SK-N-SH treated with all-trans-retinoic acid at 6 μM for 48 hours (cell line): ENCODE data around the gene BMF.
"Not testable (repeated sequence)": the region's sequence is repeated elsewhere in the genome, so short reads cannot be mapped to it uniquely, and the experiment has no call there.

Experiments used
- ATAC-seq: fragments of 200-7000 bp; cut with Tn5 transposase; 3 replicates; pipeline ENCODE4 v1.9.1; 2020; ENCODE audit warnings: mild to moderate bottlenecking, moderate library complexity
- ARNTL ChIP-seq: fragments of 450-650 bp; formaldehyde crosslinking; IDR thresholded peaks from 2 replicates; pipeline ENCODE4 v1.5.0; 2020; ENCODE audit warnings: low read depth, mild to moderate bottlenecking, moderate library complexity, borderline replicate concordance
- BACH2 ChIP-seq: fragments of 250-450 bp; sonication (Bioruptor Pico); IDR thresholded peaks from 2 replicates; pipeline ENCODE4 v1.9.0; 2021; ENCODE audit warnings: mild to moderate bottlenecking, borderline replicate concordance
- CREB5 ChIP-seq: fragments of 250-450 bp; sonication (Bioruptor Pico); IDR thresholded peaks from 2 replicates; pipeline ENCODE4 v1.5.1; 2020; ENCODE audit warnings: low read depth, mild to moderate bottlenecking, moderate library complexity
- CSDC2 ChIP-seq: fragments of 250-450 bp; sonication (Bioruptor Pico); IDR thresholded peaks from 2 replicates; pipeline ENCODE4 v1.5.0; 2020; ENCODE audit warnings: mild to moderate bottlenecking, moderate library complexity
- ESRRG ChIP-seq: fragments of 250-450 bp; sonication (Bioruptor Pico); IDR thresholded peaks from 2 replicates; pipeline ENCODE4 v1.6.1; 2021; ENCODE audit warnings: mild to moderate bottlenecking
- GLIS3 ChIP-seq: fragments of 250-450 bp; sonication (Bioruptor Pico); IDR thresholded peaks from 2 replicates; pipeline ENCODE4 v1.5.0; 2020; ENCODE audit warnings: mild to moderate bottlenecking, moderate library complexity
- ISL1 ChIP-seq: fragments of 250-450 bp; sonication (Bioruptor Pico); IDR thresholded peaks from 2 replicates; pipeline ENCODE4 v2.1.2; 2022; ENCODE audit warnings: mild to moderate bottlenecking, moderate library complexity
- OSR1 ChIP-seq: fragments of 250-450 bp; sonication (Bioruptor Pico); IDR thresholded peaks from 2 replicates; pipeline ENCODE4 v1.8.0; 2022; ENCODE audit warnings: moderate library complexity, mild to moderate bottlenecking, inconsistent platforms
- PPARA ChIP-seq: fragments of 250-450 bp; sonication (Bioruptor Pico); IDR thresholded peaks from 2 replicates; pipeline ENCODE4 v1.5.0; 2020; ENCODE audit warnings: mild to moderate bottlenecking, borderline replicate concordance
- RARB ChIP-seq: fragments of 250-450 bp; sonication (Bioruptor Pico); IDR thresholded peaks from 2 replicates; pipeline ENCODE4 v1.8.0; 2021; ENCODE audit warnings: mild to moderate bottlenecking, moderate library complexity
- SNAI2 ChIP-seq: fragments of 250-450 bp; sonication (Bioruptor Pico); IDR thresholded peaks from 2 replicates; pipeline ENCODE4 v1.5.0; 2020; ENCODE audit warnings: mild to moderate bottlenecking, moderate library complexity
- TCF4 ChIP-seq: fragments of 250-450 bp; sonication (Bioruptor Pico); IDR thresholded peaks from 2 replicates; pipeline ENCODE4 v1.8.0; 2021; ENCODE audit warnings: mild to moderate bottlenecking, moderate library complexity, borderline replicate concordance
- TOX ChIP-seq: fragments of 250-450 bp; sonication (Bioruptor Pico); IDR thresholded peaks from 2 replicates; pipeline ENCODE4 v1.8.0; 2021; ENCODE audit warnings: mild to moderate bottlenecking, moderate library complexity, borderline replicate concordance
- ZC3H10 ChIP-seq: fragments of 250-450 bp; sonication (Bioruptor Pico); IDR thresholded peaks from 2 replicates; pipeline ENCODE4 v1.5.1; 2021; ENCODE audit warnings: mild to moderate bottlenecking, moderate library complexity
- ZNF565 ChIP-seq: fragments of 450-650 bp; formaldehyde crosslinking; conservative IDR thresholded peaks from 2 replicates; pipeline ENCODE4 v1.5.0; 2020; ENCODE audit warnings: low read depth, mild to moderate bottlenecking, moderate library complexity
- ZNF8 ChIP-seq: fragments of 450-650 bp; formaldehyde crosslinking; IDR thresholded peaks from 2 replicates; pipeline ENCODE4 v1.5.0; 2020; ENCODE audit warnings: mild to moderate bottlenecking, moderate library complexity
- TF ChIP-seq, protein P1 (sequence below): fragments of 250-450 bp; sonication (Bioruptor Pico); IDR thresholded peaks from 2 replicates; pipeline ENCODE4 v1.8.0; 2020; ENCODE audit warnings: mild to moderate bottlenecking, moderate library complexity, borderline replicate concordance
- TF ChIP-seq, protein P2 (sequence below): fragments of 250-450 bp; sonication (Bioruptor Pico); IDR thresholded peaks from 2 replicates; pipeline ENCODE4 v1.5.0; 2020; ENCODE audit warnings: mild to moderate bottlenecking, moderate library complexity
- TF ChIP-seq, protein P3 (sequence below): fragments of 250-450 bp; sonication (Bioruptor Pico); IDR thresholded peaks from 2 replicates; pipeline ENCODE4 v1.5.1; 2021; ENCODE audit warnings: mild to moderate bottlenecking, moderate library complexity

Gene BMF

DNA sequence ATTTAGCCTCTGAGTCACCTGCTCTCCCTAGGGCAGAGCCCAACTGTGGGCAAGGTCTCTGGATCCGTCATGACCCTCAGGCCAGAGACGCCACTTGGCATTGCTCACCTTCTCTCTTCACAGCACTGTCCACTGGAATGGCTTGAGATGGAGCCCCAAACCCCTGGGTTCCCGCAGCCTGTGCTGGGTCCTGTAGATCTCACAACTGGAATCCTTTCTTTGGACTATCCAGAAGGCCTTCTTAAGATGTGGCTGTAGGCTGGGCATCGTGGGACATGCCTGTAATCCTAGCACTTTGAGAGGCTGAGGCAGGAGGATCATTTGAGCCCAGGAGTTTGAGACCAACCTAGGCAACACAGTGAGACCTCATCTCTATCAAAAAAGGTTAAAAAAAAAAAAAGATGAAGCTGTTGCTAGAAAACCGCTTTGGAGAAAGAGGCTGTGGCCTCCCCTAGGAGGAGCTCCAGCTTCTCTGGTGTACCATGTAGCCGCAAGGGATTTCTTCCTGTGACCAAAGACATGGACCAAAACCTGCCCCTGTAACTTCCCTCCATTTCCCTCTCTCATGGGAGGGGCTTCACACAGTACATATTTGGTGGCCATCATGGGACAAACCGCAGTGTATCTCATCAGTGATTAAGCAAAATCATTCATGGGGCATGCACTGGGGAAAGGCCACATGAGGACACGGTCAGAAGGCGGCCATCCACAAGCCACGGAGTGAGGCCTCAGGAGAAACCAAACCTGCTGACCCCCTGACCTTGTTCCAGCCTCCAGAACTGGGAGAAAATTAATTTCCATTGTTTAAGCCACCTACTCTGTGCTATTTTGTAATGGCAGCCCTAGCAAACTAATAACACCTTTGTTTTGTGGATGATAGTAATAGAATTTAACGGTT lies 28.9 kb upstream of the BMF start:
- TF ChIP-seq CSDC2 (CRISPR knock-in tag): no peak

GRCh38 chr15:40136470-40137302 lies 28.0 kb upstream of the BMF start:
- ATAC-seq: no peak; the same call in 2 of the 3 replicates
- TF ChIP-seq PPARA (CRISPR knock-in tag) (no peak), CSDC2 (CRISPR knock-in tag) (no peak), RARB (no peak), GLIS3 (CRISPR knock-in tag) (no peak), OSR1 (no peak), ZC3H10 (CRISPR knock-in tag) (no peak), ZNF565 (CRISPR knock-in tag) (no peak), ESRRG (CRISPR knock-in tag) (no peak), BACH2 (CRISPR knock-in tag) (no peak), ARNTL (CRISPR knock-in tag) (no peak)
- TF ChIP-seq, protein P1, sequence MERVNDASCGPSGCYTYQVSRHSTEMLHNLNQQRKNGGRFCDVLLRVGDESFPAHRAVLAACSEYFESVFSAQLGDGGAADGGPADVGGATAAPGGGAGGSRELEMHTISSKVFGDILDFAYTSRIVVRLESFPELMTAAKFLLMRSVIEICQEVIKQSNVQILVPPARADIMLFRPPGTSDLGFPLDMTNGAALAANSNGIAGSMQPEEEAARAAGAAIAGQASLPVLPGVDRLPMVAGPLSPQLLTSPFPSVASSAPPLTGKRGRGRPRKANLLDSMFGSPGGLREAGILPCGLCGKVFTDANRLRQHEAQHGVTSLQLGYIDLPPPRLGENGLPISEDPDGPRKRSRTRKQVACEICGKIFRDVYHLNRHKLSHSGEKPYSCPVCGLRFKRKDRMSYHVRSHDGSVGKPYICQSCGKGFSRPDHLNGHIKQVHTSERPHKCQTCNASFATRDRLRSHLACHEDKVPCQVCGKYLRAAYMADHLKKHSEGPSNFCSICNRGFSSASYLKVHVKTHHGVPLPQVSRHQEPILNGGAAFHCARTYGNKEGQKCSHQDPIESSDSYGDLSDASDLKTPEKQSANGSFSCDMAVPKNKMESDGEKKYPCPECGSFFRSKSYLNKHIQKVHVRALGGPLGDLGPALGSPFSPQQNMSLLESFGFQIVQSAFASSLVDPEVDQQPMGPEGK (CRISPR knock-in tag): no peak
- TF ChIP-seq, protein P2, sequence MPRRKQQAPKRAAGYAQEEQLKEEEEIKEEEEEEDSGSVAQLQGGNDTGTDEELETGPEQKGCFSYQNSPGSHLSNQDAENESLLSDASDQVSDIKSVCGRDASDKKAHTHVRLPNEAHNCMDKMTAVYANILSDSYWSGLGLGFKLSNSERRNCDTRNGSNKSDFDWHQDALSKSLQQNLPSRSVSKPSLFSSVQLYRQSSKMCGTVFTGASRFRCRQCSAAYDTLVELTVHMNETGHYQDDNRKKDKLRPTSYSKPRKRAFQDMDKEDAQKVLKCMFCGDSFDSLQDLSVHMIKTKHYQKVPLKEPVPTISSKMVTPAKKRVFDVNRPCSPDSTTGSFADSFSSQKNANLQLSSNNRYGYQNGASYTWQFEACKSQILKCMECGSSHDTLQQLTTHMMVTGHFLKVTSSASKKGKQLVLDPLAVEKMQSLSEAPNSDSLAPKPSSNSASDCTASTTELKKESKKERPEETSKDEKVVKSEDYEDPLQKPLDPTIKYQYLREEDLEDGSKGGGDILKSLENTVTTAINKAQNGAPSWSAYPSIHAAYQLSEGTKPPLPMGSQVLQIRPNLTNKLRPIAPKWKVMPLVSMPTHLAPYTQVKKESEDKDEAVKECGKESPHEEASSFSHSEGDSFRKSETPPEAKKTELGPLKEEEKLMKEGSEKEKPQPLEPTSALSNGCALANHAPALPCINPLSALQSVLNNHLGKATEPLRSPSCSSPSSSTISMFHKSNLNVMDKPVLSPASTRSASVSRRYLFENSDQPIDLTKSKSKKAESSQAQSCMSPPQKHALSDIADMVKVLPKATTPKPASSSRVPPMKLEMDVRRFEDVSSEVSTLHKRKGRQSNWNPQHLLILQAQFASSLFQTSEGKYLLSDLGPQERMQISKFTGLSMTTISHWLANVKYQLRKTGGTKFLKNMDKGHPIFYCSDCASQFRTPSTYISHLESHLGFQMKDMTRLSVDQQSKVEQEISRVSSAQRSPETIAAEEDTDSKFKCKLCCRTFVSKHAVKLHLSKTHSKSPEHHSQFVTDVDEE (CRISPR knock-in tag): no peak
- TF ChIP-seq, all 23 proteins: peak for 0

More for the DNA sequence above, 28.9 kb upstream of the BMF start:
- ATAC-seq: no peak; the same call in 2 of the 3 replicates

DNA sequence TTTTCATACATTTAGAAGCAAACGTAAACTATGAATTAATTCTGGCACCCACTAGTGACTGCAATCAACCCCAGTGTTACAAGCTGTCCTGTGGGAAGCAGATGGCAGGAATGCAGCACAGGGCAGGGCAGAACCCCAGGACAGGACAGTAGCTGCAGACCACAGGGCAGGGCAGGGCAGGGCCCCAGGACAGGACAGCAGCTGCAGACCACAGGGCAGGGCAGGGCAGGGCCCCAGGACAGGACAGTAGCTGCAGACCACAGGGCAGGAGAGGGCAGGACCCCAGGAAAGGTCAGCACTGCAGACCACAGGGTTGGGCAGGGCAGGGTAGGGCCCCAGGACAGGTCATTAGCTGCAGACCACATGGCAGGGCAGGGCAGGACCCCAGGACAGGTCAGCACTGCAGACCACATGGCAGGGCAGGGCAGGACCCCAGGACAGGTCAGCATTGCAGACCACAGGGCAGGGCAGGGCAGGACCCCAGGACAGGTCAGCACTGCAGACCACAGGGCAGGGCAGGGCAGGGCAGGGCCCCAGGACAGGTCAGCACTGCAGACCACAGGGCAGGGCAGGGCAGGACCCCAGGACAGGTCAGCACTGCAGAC lies 27.3 kb upstream of the BMF start:
- ATAC-seq: not testable (repeated sequence)

- ATAC-seq: no peak
- TF ChIP-seq CREB5 (CRISPR knock-in tag) (no peak), ZNF565 (CRISPR knock-in tag) (no peak), SNAI2 (no peak), ISL1 (CRISPR knock-in tag) (no peak), TOX (CRISPR knock-in tag) (no peak), ARNTL (CRISPR knock-in tag) (no peak), OSR1 (no peak), ZNF8 (CRISPR knock-in tag) (no peak), TCF4 (no peak), PPARA (CRISPR knock-in tag) (no peak)
- TF ChIP-seq, protein P2 (CRISPR knock-in tag): no peak
- TF ChIP-seq, protein P1 (CRISPR knock-in tag): no peak
- TF ChIP-seq, protein P3, sequence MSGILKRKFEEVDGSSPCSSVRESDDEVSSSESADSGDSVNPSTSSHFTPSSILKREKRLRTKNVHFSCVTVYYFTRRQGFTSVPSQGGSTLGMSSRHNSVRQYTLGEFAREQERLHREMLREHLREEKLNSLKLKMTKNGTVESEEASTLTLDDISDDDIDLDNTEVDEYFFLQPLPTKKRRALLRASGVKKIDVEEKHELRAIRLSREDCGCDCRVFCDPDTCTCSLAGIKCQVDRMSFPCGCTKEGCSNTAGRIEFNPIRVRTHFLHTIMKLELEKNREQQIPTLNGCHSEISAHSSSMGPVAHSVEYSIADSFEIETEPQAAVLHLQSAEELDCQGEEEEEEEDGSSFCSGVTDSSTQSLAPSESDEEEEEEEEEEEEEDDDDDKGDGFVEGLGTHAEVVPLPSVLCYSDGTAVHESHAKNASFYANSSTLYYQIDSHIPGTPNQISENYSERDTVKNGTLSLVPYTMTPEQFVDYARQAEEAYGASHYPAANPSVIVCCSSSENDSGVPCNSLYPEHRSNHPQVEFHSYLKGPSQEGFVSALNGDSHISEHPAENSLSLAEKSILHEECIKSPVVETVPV: no peak
Measured at GRCh38 chr15:40134885-40135284, 26.2 kb upstream of the BMF start.
